ENCODE results near the gene RPSA.

RPSA gene

GRCh38 chr3:39376959-39377634, 29.4 kb upstream of the RPSA start:
- no peak for TF ChIP-seq CTCF (conservative IDR thresholded peaks at IDR 0.05; ENCODE audit: low read depth, low read length)
- DNase-seq (ENCODE audit: low read depth) = no peak
- no peak overlapping the region for H3K4me3 ChIP-seq (ENCODE audit: low read depth, low read length)

- H3K4me3 ChIP-seq (ENCODE audit: low read depth, low read length) = no peak overlapping the region
- TF ChIP-seq CTCF (conservative IDR thresholded peaks at IDR 0.05; ENCODE audit: low read depth, low read length) = peak; percentile 81
- DNase-seq (ENCODE audit: low read depth) = peak; percentile 50
These were observed 28.4 kb upstream of the RPSA start for GRCh38 chr3:39378088-39378487.

GRCh38 chr3:39378957-39379777, 27.4 kb upstream of the RPSA start:
- no peak for DNase-seq (ENCODE audit: low read depth)
- H3K4me3 ChIP-seq (ENCODE audit: low read depth, low read length) = no peak overlapping the region
- TF ChIP-seq CTCF (conservative IDR thresholded peaks at IDR 0.05; ENCODE audit: low read depth, low read length) = no peak

- no peak overlapping the region for H3K4me3 ChIP-seq (ENCODE audit: low read depth, low read length)
- TF ChIP-seq CTCF (conservative IDR thresholded peaks at IDR 0.05; ENCODE audit: low read depth, low read length) = no peak
- DNase-seq (ENCODE audit: low read depth) = no peak
These were observed 26.8 kb upstream of the RPSA start for GRCh38 chr3:39379778-39380155.

- H3K4me3 ChIP-seq (ENCODE audit: low read depth, low read length) = no peak overlapping the region
- TF ChIP-seq CTCF (conservative IDR thresholded peaks at IDR 0.05; ENCODE audit: low read depth, low read length) = no peak
- no peak for DNase-seq (ENCODE audit: low read depth)
These were observed 25.1 kb upstream of the RPSA start for GRCh38 chr3:39381432-39381831.

- TF ChIP-seq CTCF (conservative IDR thresholded peaks at IDR 0.05; ENCODE audit: low read depth, low read length) = peak; percentile 51
- peak; percentile 94 for DNase-seq (ENCODE audit: low read depth)
- H3K4me3 ChIP-seq (ENCODE audit: low read depth, low read length) = peak within 1 kb of the TSS; percentile 74
These were observed 23.3 kb upstream of the RPSA start, which contains the start of gene SLC25A38 for GRCh38 chr3:39383045-39383880. SLC25A38 (plus strand) TSS chr3:39383370; CDS start chr3:39383725, 355 bp downstream.
